Measurements from ENCODE around the gene MOCS3. TPM values are rescaled to one million over a fixed set of nuclear protein-coding genes. Genes with fewer than 3 reads are reported as not detected.

The MOCS3 gene
- total and polyA plus RNA-seq, 2 experiments from 2014 or later, result 4.0 to 8.6 TPM

- H3K79me2 ChIP-seq, result peaks cover 65% of the 10 kb centered on the region
- peaks cover 10% of the 10 kb centered on the region for H3K4me1 ChIP-seq (ENCODE audit: insufficient read depth)
- peak overlapping the region; percentile 44 for H3K4me3 ChIP-seq
- no peak for DNase-seq (ENCODE audit: low spot score)
- H3K27ac ChIP-seq, result peak overlapping the region; percentile 79
- no peaks in the 10 kb centered on the region for H3K9me3 ChIP-seq (ENCODE audit: low read depth)
- no peak overlapping the region for H2AFZ ChIP-seq
- no peaks in the 10 kb centered on the region for H3K9me2 ChIP-seq (replicated peaks; ENCODE audit: insufficient read depth)
- H3K27me3 ChIP-seq, result no peaks in the 10 kb centered on the region
- peaks cover 31% of the 10 kb centered on the region for H4K20me1 ChIP-seq (ENCODE audit: insufficient read depth, poor library complexity, severe bottlenecking)
- 78% methylated on average over 25 of the region's 25 CpGs for WGBS (ENCODE audit: low lambda C conversion rate, missing lambda C conversion rate)
- TF ChIP-seq EZH2phosphoT487 (IDR thresholded peaks at IDR 0.05; ENCODE audit: low read depth, severe bottlenecking, unreplicated experiment), result no peak
- no peak for TF ChIP-seq EZH2 (IDR thresholded peaks at IDR 0.05; ENCODE audit: borderline replicate concordance)
- TF ChIP-seq, protein P1, sequence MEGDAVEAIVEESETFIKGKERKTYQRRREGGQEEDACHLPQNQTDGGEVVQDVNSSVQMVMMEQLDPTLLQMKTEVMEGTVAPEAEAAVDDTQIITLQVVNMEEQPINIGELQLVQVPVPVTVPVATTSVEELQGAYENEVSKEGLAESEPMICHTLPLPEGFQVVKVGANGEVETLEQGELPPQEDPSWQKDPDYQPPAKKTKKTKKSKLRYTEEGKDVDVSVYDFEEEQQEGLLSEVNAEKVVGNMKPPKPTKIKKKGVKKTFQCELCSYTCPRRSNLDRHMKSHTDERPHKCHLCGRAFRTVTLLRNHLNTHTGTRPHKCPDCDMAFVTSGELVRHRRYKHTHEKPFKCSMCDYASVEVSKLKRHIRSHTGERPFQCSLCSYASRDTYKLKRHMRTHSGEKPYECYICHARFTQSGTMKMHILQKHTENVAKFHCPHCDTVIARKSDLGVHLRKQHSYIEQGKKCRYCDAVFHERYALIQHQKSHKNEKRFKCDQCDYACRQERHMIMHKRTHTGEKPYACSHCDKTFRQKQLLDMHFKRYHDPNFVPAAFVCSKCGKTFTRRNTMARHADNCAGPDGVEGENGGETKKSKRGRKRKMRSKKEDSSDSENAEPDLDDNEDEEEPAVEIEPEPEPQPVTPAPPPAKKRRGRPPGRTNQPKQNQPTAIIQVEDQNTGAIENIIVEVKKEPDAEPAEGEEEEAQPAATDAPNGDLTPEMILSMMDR (IDR thresholded peaks at IDR 0.05; ENCODE audit: poor library complexity), result no peak
- H3K4me2 ChIP-seq, result peak overlapping the region; percentile 82
- no peaks in the 10 kb centered on the region for H3K36me3 ChIP-seq (replicated peaks; ENCODE audit: insufficient read depth, low read depth)
Observed at GRCh38 chr20:50959543-50960126, 1.0 kb downstream of the MOCS3 start.

- 72% methylated on average over 7 of the region's 7 CpGs for WGBS (ENCODE audit: low lambda C conversion rate, missing lambda C conversion rate)
- Histone ChIP-seq H3K27me3 (no peaks in the 10 kb centered on the region), H3K79me2 (no peaks in the 10 kb centered on the region), H4K20me1 (ENCODE audit: insufficient read depth, poor library complexity, severe bottlenecking) (no peaks in the 10 kb centered on the region), H3K4me2 (no peak overlapping the region), H2AFZ (no peak overlapping the region), H3K36me3 (replicated peaks; ENCODE audit: insufficient read depth, low read depth) (no peaks in the 10 kb centered on the region), H3K9me3 (ENCODE audit: low read depth) (no peaks in the 10 kb centered on the region), H3K4me1 (ENCODE audit: insufficient read depth) (no peaks in the 10 kb centered on the region), H3K27ac (no peak overlapping the region), H3K9me2 (replicated peaks; ENCODE audit: insufficient read depth) (no peaks in the 10 kb centered on the region), H3K4me3 (no peak overlapping the region)
- TF ChIP-seq EZH2phosphoT487 (IDR thresholded peaks at IDR 0.05; ENCODE audit: low read depth, severe bottlenecking, unreplicated experiment) (no peak), EZH2 (IDR thresholded peaks at IDR 0.05; ENCODE audit: borderline replicate concordance) (no peak)
- TF ChIP-seq, protein P1 (IDR thresholded peaks at IDR 0.05; ENCODE audit: poor library complexity), result no peak
- no peak for DNase-seq (ENCODE audit: low spot score)
Observed at GRCh38 chr20:50967586-50967985, 9.0 kb downstream of the MOCS3 start.

GRCh38 chr20:50968289-50968688, 9.7 kb downstream of the MOCS3 start:
- no peaks in the 10 kb centered on the region for H3K9me3 ChIP-seq (ENCODE audit: low read depth)
- no peak overlapping the region for H3K4me3 ChIP-seq
- H3K27ac ChIP-seq, result no peak overlapping the region
- H3K9me2 ChIP-seq (replicated peaks; ENCODE audit: insufficient read depth), result no peaks in the 10 kb centered on the region
- no peaks in the 10 kb centered on the region for H3K36me3 ChIP-seq (replicated peaks; ENCODE audit: insufficient read depth, low read depth)
- H3K27me3 ChIP-seq, result no peaks in the 10 kb centered on the region
- H3K4me2 ChIP-seq, result no peak overlapping the region
- H4K20me1 ChIP-seq (ENCODE audit: insufficient read depth, poor library complexity, severe bottlenecking), result no peaks in the 10 kb centered on the region
- TF ChIP-seq EZH2 (IDR thresholded peaks at IDR 0.05; ENCODE audit: borderline replicate concordance), result no peak
- TF ChIP-seq, protein P1 (IDR thresholded peaks at IDR 0.05; ENCODE audit: poor library complexity), result no peak
- no peak for TF ChIP-seq EZH2phosphoT487 (IDR thresholded peaks at IDR 0.05; ENCODE audit: low read depth, severe bottlenecking, unreplicated experiment)
- H3K79me2 ChIP-seq, result no peaks in the 10 kb centered on the region
- no peak overlapping the region for H2AFZ ChIP-seq
- DNase-seq (ENCODE audit: low spot score), result no peak
- WGBS (ENCODE audit: low lambda C conversion rate, missing lambda C conversion rate), result 82% methylated on average over 9 of the region's 9 CpGs
- H3K4me1 ChIP-seq (ENCODE audit: insufficient read depth), result no peaks in the 10 kb centered on the region
